Pons (tissue), 1 donor: ENCODE measurements around the gene ARF1.

Experiments
- DNase-seq: peaks from one replicate; pipeline ENCODE4 v3.0.0-alpha.2; 2016; ENCODE audit warnings: low spot score

The ARF1 gene

DNA sequence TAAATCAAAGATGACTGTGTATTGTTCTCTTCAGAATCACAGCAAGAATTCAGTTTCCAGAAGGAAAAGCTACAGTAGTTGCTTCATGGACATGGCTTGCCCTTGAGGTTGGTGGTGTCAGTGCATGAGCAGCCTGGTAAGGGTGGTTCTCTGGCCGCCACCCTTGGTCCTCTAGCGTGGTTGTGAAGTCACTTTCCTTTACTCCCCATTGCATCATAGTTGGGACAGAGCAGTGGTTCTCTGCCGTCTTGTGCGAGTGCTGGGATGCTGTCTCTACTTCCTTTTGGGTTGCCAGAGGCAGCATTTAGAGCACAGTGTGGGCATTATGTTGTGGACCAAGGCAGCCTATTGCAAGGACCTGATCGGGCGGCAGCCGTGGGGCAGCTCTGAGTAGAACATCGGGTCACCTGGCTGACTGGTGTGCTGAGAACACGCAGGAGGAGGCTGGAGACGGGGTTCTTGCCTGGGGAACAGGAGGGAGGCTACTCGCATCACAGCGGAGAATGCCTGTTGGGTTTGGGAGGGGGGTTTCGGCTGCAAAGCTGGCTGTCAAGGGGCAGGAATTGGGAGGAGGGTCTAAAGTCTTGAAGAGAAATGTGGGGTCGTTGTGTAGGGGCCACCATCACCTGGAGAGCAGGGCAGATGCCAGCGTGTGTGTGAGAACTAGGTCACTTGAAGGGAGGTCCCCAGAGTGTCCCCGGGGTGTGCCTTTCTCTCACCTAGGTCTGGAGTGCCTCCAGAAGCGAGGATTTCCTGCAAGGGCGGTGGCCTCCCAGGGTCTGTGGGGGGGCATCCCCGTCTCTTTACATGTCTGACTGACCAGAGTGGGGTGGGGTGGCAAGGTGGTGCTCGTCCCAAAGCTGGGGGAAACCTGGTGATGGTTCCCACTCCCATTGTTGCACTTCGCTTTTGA lies 6.3 kb downstream of the ARF1 start:
- no peak for DNase-seq

DNA sequence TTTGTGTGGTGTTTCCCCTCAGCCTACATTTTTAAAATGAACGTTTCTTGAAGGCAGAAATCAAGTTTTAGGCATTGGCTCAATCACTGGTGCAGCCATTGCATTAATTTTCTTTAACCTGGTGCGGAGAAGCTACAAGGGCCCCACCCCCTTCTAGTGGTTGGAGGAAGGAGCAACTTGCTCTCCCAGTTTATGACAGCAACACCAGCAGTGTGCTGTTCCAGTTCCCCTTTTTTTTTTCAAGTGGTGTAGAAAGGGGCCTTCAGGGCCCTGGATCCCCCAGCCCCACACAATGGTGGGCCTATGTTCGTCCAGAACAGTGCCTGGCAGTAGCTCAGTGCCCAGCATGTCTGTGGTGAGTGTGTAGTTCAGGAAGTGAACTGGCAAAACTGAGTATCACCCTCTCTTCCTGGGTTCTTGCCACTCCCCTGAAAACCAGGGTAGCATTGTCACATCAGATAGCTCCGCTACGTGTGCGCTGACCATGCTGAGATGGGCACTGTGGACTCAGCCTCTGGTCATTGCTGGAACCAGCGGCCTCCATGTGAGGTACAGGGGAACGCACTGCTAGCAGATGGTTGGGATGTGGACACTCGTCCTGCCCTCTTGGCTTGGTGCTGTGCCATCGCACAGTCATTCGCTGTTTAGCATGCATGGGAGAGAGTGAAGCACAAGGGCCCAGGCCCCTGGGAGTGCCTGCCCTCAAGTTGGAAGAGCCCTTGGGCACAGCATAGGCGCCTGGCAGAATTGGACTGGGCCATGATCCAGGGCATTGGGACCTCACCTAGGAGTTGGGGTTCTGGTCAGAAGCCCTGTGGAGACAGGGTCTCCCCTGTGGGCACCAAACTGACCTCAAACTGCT lies 7.2 kb downstream of the ARF1 start:
- no peak for DNase-seq

DNA sequence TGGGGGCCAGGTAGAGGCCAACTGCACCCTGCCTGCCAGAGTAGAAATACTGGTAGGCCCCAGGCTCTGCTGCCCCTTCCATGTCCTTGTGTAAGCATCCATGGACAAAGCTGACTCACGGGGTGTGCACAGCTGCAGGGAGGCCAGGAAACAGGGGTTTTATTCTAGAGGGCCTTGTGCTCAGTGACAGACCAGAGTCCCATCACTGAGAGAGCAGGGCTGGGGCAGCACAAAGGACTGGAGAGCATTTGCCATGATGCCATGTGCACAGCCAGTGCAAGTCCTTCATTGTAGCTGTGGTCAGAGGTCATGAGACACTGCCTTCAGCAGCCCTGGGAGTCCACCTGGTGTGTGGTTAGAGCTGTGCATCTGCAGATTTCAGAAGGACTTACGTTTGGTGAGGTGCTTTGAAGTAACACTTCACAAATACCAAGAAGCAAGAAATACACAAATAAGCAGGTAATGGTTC lies 8.1 kb downstream of the ARF1 start:
- peak; percentile 51 for DNase-seq

DNA sequence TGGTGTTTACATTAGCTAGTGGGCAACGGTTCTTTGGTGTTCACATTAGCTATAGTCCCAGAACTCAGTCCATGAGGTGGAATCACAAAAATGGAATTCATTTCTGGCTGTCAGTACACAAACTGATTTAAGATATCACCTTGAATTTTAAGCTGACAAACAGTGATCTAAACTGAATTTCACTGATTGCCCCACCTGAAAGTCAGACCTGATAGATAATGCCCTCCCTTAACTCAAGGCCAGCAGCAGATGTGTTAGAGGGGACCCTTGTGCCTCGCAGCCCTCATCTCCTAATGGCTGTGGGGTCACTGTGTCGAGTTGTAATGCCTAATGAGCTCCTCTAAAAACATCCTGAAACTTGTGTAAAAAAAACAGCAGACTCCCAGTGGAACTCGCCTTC lies 8.6 kb downstream of the ARF1 start:
- DNase-seq: no peak

DNA sequence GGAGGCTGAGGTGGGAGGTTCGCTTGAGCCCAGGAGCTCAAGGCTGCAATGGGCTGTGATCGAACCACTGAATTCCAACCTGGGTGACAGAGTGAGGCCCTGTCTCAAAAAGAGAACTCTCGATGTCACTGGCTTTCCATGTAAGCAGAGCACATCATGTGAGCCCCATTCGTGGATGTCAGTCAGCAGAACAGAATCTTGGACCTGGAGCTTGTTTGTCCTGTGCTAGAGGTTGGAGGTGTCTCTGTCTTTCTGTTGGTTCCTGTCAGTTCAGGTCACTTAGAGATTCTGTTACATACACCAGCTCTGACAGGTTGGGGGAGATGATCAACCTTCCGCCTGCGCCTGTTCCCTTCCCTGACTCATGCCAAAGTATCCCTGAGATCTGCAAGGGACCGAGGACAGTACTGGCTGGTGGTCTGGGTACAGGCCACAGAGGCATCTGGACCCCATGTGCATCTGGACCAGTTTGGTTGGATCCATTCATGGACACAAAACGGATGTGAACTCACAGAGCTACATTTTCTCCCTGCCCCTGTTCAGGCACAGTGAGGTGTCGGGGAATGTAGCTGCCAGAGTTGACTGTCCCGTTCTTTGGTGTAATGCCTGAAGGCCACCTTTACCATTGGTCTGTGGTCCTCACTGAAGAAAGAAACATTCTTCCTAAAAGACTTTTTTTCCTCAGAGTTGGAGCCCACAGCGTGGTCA lies 10.0 kb downstream of the ARF1 start:
- DNase-seq: no peak

DNA sequence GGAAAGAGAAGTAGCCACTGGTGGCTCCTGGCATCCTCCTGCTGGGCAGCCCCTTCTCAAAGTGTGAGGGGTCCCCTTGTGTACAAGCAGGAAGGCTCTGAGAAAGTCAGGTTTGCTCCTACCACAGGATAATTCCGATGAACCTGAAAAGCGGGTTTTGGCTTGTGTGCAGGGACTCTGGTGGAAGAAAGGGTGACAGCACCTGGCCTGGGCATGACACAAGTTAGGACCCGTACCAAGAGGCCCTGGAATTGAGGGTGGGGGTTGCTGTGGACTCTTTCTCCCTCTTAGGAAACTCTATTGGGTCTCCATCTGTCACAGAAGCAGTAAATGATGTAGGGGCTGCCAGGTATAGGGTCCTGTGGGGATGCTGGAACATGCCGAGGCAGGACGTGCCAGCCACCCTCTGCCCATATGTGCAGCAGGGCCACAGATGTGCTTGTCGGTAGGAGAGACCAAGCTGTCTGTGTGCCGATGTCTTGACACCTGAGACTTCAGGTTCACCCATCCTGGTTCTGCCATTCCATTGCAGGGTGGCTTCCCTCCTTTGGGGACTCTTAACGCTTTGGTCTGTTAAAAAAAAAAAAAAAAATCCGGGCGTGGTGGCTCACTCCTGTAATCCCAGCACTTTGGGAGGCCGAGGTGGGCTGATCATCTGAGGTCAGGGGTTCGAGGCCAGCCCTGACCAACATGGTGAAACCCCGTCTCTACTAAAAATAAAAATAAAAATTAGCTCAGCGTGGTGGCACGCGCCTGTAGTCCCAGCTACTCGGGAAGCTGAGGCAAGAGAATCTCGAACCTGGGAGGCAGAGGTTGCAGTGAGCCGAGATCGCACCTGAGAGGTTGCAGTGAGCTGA lies 10.8 kb downstream of the ARF1 start:
- DNase-seq: no peak

DNA sequence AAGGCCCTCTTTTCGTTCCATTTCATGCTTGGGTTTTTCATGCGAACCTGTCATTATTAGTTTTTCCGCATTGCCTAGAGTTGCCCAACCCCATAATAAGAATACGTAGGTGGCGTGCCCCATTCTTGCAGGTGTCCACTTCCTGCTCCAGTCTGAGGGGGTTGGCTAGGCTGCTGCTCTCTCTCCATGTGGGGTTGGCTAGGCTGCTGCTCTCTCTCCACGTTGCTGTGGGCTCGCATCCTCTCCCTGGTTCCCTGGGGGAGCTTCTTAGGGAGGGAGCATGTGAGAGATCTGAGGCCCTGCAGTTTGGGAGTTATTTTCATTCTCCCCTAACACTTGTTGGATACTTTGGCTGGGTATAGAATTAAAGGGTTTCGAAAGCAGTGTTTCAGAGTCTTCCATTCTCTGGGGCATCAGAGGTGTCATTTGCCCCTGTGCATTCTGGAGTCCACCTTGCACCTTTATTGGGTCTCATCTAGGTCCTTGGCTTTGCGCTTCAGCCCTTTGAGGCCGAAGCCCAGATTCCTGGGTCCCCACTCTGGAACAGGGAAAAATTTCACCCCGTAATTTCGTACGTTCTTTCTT lies 12.0 kb downstream of the ARF1 start:
- no peak for DNase-seq

DNA sequence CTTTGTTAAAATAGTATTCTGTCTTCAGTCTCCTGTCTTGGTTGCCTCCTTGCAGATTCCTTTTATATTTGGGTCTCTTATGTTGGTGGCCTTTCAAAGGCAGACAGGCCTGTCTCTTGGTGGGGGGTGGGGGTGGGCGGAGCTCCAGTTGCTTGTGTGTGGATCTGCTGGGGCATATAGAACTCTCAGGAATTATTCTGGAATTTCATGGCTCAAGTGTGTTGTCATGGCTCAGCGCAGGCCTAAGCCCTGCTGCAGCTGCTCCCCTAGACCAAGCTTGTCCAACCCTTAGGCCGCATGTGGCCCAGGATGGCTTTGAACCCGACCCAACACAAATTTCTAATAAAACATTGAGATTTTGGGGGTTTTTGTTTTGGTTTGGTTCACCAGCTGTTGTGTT lies 12.7 kb downstream of the ARF1 start:
- DNase-seq: no peak

DNA sequence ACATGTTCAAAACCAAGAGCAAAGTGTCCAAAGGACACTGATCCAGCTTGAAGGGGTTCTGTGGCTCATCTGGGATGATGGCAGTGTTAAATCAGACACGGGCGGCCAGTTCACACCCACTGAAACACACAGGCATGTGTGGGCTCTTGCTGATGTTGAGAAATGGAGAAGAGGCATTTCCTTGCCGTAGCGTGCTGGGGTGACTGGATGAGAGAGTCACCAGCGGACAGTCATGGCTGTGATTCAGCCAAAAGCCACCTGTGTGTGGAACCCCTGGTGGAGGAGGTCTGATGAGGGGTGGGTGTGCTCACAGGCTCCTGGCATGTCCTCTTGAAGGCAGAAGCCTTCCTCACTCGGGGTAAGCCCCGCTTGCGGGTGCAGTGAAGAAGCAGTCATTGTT lies 13.4 kb downstream of the ARF1 start:
- no peak for DNase-seq

DNA sequence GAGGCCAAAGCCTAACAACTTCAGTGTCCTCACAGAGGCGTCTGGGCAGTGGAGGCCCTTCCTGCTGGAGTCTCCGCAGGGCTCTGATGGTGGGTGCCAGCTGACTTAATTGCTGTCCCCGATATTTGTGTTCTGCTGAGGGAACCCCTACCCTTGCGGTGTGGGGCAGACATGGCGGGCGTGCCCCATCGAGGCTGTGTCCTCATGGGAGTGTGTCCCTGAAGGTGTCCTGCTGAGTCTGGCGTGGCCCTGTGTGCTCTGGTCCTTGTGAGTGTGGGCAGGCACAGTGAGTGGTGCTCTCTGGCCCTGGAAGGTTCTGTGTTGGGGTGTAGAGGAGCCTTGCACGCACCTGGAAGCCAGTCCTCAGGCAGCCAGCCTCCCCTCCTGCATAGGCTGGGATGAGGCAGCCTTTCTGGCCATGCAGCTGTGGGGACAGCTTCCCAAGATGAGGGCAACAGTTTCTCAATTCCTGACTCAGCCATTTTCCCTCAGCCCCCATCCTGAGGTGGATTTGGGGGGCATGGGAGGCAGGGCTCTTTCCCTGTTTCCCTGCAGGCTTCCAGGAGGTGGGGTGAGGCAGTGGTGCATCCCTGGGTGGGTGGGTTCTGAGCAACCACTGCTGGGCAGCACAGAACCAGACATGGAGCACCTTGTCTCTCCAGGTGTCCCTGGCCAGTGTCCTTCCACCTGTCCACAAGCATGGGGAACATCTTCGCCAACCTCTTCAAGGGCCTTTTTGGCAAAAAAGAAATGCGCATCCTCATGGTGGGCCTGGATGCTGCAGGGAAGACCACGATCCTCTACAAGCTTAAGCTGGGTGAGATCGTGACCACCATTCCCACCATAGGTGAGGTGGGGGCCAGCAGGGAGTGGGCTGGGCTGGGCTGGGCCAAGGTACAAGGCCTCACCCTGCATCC lies 14.2 kb downstream of the ARF1 start:
- DNase-seq: no peak

DNA sequence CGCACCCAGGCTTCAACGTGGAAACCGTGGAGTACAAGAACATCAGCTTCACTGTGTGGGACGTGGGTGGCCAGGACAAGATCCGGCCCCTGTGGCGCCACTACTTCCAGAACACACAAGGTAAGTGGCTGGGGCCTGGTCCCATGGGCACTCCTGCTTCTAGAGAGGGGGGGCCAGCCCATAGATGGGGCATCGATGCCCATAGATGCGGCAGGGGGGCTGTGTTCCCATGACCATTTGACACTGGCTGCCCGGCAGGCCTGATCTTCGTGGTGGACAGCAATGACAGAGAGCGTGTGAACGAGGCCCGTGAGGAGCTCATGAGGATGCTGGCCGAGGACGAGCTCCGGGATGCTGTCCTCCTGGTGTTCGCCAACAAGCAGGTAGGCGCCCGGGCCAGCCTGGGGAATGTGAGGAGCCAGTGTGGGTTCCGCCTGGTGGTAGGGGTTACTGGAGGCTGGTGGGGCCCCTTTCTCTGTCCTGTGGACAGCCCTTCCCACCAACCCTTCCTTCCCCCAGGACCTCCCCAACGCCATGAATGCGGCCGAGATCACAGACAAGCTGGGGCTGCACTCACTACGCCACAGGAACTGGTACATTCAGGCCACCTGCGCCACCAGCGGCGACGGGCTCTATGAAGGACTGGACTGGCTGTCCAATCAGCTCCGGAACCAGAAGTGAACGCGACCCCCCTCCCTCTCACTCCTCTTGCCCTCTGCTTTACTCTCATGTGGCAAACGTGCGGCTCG lies 15.0 kb downstream of the ARF1 start:
- no peak for DNase-seq

DNA sequence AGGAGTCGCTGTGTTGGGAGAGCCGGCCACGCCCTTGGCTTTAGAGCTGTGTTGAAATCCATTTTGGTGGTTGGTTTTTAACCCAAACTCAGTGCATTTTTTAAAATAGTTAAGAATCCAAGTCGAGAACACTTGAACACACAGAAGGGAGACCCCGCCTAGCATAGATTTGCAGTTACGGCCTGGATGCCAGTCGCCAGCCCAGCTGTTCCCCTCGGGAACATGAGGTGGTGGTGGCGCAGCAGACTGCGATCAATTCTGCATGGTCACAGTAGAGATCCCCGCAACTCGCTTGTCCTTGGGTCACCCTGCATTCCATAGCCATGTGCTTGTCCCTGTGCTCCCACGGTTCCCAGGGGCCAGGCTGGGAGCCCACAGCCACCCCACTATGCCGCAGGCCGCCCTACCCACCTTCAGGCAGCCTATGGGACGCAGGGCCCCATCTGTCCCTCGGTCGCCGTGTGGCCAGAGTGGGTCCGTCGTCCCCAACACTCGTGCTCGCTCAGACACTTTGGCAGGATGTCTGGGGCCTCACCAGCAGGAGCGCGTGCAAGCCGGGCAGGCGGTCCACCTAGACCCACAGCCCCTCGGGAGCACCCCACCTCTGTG lies 15.9 kb downstream of the ARF1 start:
- DNase-seq: no peak

DNA sequence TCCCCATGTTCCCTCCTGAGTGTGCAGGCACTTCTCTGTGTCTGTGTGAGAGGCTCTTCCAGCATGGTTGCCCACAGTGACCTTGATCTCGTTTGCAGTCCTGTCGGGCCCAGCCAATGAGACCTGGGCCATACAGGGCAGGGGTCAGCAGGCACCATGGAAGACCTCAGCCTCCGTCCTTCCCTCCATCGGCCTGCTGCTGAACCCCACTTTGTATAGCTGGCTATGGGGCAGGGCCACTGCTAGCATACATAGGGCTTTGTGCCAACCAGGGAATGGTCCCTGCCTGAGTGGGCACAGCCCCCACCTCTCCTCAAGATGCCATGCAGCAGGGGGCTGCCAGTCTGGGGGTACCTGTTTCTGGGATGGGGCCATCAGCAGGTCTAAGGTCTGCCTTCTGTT lies 16.8 kb downstream of the ARF1 start:
- no peak for DNase-seq

DNA sequence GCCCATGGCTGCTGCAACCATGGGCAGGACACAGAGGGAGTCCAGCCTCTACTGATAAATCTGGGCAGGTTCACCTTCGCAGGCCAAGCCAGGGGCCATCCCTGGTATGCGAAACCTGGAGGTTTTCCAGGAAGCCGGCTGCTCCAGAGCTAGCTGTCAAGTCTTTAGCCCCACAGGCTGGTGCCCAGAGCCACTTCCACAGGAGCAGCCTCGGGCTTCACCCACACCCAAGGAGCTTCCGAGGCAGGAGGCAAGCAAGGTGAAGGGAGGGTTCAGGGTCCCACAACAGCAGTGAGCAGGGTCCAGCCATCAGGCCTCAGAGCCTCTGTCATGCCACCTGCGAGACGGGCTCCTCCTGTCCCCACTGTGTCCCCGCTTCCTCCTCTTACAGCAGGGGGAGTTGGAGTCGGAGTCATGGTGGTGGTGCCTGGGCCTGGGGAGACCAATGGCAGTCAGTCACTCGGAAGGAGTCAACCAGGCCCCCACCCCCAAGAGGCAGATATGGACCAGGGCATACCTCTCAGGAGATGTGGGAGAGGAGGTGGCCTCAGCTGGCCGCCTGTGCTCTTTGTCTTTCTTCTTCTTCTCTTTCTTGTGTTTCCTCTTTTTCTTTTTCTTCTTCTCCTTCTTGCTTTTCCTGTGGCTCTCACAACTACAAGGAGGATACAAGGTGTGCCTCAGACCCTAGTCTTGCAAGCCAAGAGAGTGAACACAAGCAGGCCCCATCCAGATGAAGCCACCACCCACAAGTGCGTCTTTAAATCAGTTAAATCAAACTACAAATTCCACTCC lies 18.5 kb downstream of the ARF1 start:
- no peak for DNase-seq

DNA sequence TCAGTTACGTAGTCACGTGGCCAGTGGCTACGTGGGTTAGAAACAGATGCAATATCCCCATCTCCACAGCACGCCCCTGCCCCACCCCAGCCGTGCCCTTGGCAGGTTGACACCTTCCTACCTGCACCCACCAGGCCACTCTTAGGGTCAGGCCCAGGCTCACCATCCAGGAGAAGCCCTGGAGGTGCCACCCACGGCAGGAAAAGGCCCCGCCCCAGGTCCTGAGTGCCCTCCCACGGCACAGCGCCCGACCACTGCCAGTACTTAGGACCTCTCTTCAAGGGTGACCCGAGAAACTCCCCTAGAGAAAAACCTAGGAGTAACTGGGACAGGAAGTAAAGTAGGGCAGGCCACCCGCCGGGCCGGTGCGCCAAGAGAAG lies 19.1 kb downstream of the ARF1 start:
- DNase-seq: no peak

DNA sequence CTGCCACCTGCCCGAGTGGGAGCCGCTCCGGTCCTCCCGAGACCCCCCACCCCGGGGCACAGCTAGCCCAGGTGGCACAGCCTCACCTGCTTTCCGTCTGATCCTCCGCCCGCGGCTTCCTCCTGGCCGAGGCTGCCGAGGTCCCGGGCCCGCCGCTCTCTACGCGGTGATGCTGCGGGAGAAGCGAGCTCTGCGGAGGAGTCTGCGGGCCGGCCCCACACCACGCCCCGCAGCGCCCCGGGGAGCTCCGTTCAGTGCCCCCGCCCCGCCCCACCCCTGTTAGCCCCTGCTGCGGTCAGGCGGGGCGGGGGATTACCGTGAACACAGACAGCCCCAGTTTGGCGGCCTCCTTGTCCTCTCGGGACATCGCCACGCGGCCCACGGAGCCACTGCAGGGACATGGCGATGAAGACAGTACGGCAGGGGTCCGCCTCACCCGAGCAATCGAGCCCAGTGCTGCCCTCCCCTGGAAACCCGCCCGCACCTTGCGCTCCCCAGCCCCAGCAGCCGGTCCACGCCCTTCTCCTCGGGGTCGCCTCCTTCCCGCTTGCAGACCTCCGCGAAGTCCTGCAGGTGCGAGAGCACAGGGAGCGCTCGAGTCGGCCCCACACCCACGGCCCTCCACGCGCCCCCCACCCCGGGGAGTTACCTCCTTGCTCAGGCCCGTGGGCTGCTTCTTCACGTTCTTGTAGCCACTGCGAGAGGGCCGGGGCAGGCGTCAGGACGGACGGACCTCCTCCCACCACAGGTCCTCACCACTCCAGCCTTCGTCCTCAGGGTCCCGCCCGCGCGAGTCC lies 19.7 kb downstream of the ARF1 start:
- DNase-seq: no peak
